GM19035 (cell line): ENCODE measurements around the gene RANBP3L.
"Not testable (repeated sequence)": the region's sequence is repeated elsewhere in the genome, so short reads cannot be mapped to it uniquely, and the experiment has no call there.

Experiments used
- ATAC-seq: cut with Tn5 transposase; IDR thresholded peaks from one replicate; pipeline ENCODE4 v1.9.1; 2021; ENCODE audit not compliant: unreplicated experiment

Gene RANBP3L

GRCh38 chr5:36297653-36298052 lies 4.0 kb downstream of the RANBP3L start:
- no peak for ATAC-seq

GRCh38 chr5:36285837-36286615 lies 15.7 kb downstream of the RANBP3L start:
- ATAC-seq: no peak

- not testable (repeated sequence) for ATAC-seq
Observed at GRCh38 chr5:36283775-36284174, 17.9 kb downstream of the RANBP3L start.

DNA sequence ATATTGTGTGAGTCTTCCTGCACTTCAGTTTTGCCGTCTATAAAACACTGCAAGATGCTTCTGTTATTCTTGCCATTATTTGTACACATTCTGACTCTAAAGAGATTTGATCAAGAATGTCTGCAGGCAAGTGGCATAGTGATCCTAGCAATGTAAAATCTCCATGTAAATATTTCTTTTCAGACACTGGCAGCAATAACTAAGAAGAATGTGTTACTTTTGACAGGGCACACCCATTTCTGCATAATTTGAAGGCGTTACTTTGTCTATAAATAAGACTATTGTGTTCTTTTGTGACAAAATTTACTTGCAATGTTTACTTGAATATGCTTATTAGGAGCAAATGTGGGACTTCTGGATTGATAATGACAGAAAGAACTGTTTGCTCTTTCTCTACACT lies 20.1 kb downstream of the RANBP3L start:
- ATAC-seq: no peak

GRCh38 chr5:36279054-36279698 lies 22.5 kb downstream of the RANBP3L start:
- no peak for ATAC-seq

GRCh38 chr5:36277521-36278176 lies 24.1 kb downstream of the RANBP3L start:
- no peak for ATAC-seq

- no peak for ATAC-seq
Observed at GRCh38 chr5:36276864-36277263, 24.8 kb downstream of the RANBP3L start.

GRCh38 chr5:36273809-36274526 lies 27.7 kb downstream of the RANBP3L start:
- ATAC-seq: no peak

GRCh38 chr5:36272136-36272690 lies 29.5 kb downstream of the RANBP3L start:
- no peak for ATAC-seq

DNA sequence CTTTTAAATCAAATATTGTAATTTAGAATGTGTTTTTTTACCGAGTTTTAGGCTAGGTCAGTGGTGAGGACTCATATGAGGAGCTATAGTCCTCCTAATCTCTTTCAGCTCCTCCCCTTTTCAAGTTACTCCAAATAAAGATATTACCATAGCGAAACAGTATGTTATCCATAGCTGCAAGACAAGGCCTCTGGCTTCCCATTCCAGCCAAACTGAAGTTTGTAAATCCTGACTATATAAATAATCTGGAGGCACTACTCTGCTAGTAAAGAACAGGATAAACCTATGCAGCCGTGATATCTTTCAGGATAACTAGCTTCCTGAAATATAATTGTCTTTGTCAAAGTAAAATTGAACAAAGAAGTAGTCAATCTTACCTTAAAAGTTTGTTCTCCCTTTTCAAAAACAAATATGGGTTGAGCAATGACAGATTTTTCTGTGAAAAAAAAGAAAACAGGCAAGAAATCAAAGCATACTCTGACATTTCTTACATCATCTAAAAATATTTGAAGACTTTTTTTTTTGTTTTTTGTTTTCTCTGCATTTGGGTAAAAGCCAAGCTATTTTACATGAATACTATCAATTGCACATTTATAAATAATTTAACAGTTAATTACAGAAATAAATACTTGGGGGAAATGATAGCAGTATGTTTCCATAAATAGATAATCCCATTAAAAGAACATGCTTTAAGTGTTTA lies 30.7 kb downstream of the RANBP3L start:
- no peak for ATAC-seq

- no peak for ATAC-seq
Observed at GRCh38 chr5:36270175-36270574, 31.5 kb downstream of the RANBP3L start.

DNA sequence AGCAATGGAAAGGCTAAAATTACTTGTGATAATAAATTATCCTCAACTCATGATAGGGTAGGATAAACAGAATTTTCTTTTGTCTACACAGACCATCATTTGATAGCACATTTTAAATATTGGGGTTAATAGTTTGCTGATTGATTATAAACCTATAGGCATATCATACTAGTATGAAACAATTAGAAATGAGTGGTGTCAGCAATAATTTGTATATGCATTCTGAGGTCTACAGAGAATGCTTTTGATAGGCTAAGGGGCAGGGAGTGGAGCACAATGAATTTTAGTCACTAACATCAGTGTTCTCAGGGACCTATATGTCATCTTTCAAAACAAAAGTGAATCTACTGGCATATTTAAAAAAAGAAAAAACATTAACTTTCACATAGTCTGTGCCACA lies 32.2 kb downstream of the RANBP3L start:
- no peak for ATAC-seq

DNA sequence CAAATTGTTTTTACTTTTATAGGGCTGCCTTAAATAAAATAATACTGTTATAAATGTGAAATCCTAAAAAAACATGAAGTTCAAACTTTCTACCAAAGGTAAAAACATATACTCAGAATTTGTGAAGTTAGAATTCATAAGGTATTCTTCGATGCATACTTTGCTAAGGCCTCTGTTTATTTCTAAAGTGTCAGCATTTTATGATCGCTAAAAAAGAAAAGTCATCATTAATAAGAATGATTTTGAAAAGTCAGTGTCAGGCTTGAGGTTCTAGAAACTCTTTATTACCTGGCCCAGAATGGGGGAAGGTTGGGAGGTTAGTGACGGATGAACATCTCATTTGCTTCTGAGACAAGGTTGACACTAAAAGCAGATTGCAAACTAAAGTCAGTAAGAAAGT lies 33.8 kb downstream of the RANBP3L start:
- no peak for ATAC-seq

GRCh38 chr5:36264202-36264760 lies 37.4 kb downstream of the RANBP3L start:
- ATAC-seq: no peak

GRCh38 chr5:36261186-36261585 lies 40.5 kb downstream of the RANBP3L start:
- no peak for ATAC-seq

DNA sequence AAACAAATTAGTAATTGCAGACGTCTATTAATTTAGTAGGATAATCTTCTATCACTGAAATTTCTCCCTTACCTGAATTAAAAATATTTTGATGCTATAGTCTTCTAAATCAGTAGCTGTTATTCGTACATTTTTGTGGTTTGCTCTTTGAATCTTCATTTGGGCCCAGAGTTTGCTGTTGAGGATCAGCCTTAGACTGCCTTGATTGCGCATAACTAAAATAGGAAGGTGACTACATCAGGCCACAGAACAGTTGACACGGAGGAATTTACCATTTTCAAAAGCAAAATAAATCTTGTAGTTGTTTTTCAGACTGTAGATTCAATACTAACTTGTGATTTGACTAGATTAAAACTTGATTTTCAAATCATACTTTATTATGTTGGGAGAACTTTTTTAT lies 48.1 kb downstream of the RANBP3L start:
- no peak for ATAC-seq

- no peak for ATAC-seq
Observed at GRCh38 chr5:36252722-36253365, 48.9 kb downstream of the RANBP3L start.

GRCh38 chr5:36251218-36251617 lies 50.5 kb downstream of the RANBP3L start:
- ATAC-seq: no peak

DNA sequence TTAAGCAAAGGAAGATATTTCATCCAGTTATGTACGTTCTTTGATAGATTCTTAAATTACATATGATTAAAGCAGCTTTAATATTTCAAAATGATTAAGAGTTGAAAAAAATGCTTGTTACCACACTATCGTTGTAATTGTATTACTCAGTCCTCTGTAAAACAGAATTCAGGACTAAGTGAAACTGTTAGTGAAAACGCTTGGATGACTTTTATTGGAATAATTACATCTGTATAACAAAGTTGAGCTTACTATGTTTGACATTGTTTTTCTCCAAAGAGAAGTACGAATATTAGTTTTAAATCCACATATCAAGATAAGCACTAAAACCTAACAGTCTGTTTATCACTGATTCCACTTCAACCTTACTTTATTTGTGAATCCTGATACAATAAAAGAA lies 51.3 kb downstream of the RANBP3L start:
- no peak for ATAC-seq
